Hepatocyte (in vitro differentiated cells): ENCODE measurements around the gene ZPR1. TPM values are rescaled to one million over a fixed set of nuclear protein-coding genes. Genes with fewer than 3 reads are reported as not detected.
A peak's percentile ranks its signal among the peaks of the same experiment; 100 is the strongest.

ENCODE experiments used
- DNase-seq: peaks from one replicate; pipeline ENCODE4 v3.0.0-alpha.2; 2016; ENCODE audit warnings: low spot score
- H2AFZ ChIP-seq: fragments of 200-600 bp; sonication (generic); 2 replicates; pipeline ENCODE4 v1.6.0; 2016; ENCODE audit warnings: antibody characterized with exemption, mild to moderate bottlenecking
- H3K27ac ChIP-seq: fragments of 200-600 bp; sonication (generic); 2 replicates; pipeline ENCODE4 v1.5.1; 2016; ENCODE audit warnings: mild to moderate bottlenecking
- H3K27me3 ChIP-seq: fragments of 200-600 bp; sonication (generic); 2 replicates; pipeline ENCODE4 v1.6.1; 2016
- H3K36me3 ChIP-seq: fragments of 200-600 bp; sonication (generic); replicated peaks from 2 replicates; pipeline ENCODE4 v1.5.1; 2016; ENCODE audit warnings: low read depth; ENCODE audit not compliant: insufficient read depth
- H3K4me1 ChIP-seq: fragments of 200-600 bp; sonication (generic); 2 replicates; pipeline ENCODE4 v1.5.1; 2016; ENCODE audit warnings: mild to moderate bottlenecking, moderate library complexity; ENCODE audit not compliant: insufficient read depth
- H3K4me2 ChIP-seq: fragments of 200-600 bp; sonication (generic); 2 replicates; pipeline ENCODE4 v1.6.0; 2016
- H3K4me3 ChIP-seq: fragments of 200-600 bp; sonication (generic); 2 replicates; pipeline ENCODE4 v1.5.1; 2016; ENCODE audit warnings: mild to moderate bottlenecking
- H3K79me2 ChIP-seq: fragments of 200-600 bp; sonication (generic); 2 replicates; pipeline ENCODE4 v1.6.0; 2017; ENCODE audit warnings: mild to moderate bottlenecking
- H3K9me2 ChIP-seq: fragments of 200-600 bp; sonication (generic); replicated peaks from 2 replicates; pipeline ENCODE4 v1.6.0; 2017; ENCODE audit warnings: mild to moderate bottlenecking; ENCODE audit not compliant: insufficient read depth
- H3K9me3 ChIP-seq: fragments of 200-600 bp; sonication (generic); 2 replicates; pipeline ENCODE4 v1.5.1; 2016; ENCODE audit warnings: low read depth, mild to moderate bottlenecking
- H4K20me1 ChIP-seq: fragments of 200-600 bp; sonication (generic); 2 replicates; pipeline ENCODE4 v1.6.0; 2016; ENCODE audit warnings: mild to moderate bottlenecking; ENCODE audit not compliant: insufficient read depth, poor library complexity, severe bottlenecking
- CTCF ChIP-seq: fragments of 200-600 bp; sonication (generic); IDR thresholded peaks from 2 replicates; pipeline ENCODE4 v1.5.1; 2016; ENCODE audit warnings: antibody characterized with exemption, mild to moderate bottlenecking; ENCODE audit not compliant: poor library complexity
- EZH2 ChIP-seq: fragments of 200-600 bp; sonication (generic); IDR thresholded peaks from 2 replicates; pipeline ENCODE4 v1.6.1; 2016; ENCODE audit warnings: antibody characterized with exemption, mild to moderate bottlenecking, borderline replicate concordance
- EZH2phosphoT487 ChIP-seq: fragments of 200-600 bp; sonication (generic); IDR thresholded peaks from one replicate; pipeline ENCODE4 v1.6.1; 2018; ENCODE audit warnings: antibody characterized with exemption, mild to moderate bottlenecking, low read depth, moderate library complexity; ENCODE audit not compliant: unreplicated experiment, severe bottlenecking
- WGBS: methylation state at CpG from one replicate; pipeline ENCODE4 v1.1.6; 2016; ENCODE audit warnings: low lambda C conversion rate; ENCODE audit errors: missing lambda C conversion rate; 5-methylcytosine and 5-hydroxymethylcytosine counted together
- polyA plus RNA-seq: library from polyadenylated mRNA; unstranded; fragments of >200 nt; fragmentation: Nextera tagmentation; extraction: Ambion mirVana; gene quantifications from 2 replicates; pipeline ENCODE4 v1.2.1, GENCODE V29; 2016
- total RNA-seq: library from RNA; depleted of rRNA; stranded (reverse); fragments of >200 nt; gene quantifications from 2 replicates; pipeline ENCODE4 v1.2.3, GENCODE V29; 2014

ZPR1 gene
- total and polyA plus RNA-seq, 2 experiments from 2014 or later, result 38.6 to 50.1 TPM

DNA sequence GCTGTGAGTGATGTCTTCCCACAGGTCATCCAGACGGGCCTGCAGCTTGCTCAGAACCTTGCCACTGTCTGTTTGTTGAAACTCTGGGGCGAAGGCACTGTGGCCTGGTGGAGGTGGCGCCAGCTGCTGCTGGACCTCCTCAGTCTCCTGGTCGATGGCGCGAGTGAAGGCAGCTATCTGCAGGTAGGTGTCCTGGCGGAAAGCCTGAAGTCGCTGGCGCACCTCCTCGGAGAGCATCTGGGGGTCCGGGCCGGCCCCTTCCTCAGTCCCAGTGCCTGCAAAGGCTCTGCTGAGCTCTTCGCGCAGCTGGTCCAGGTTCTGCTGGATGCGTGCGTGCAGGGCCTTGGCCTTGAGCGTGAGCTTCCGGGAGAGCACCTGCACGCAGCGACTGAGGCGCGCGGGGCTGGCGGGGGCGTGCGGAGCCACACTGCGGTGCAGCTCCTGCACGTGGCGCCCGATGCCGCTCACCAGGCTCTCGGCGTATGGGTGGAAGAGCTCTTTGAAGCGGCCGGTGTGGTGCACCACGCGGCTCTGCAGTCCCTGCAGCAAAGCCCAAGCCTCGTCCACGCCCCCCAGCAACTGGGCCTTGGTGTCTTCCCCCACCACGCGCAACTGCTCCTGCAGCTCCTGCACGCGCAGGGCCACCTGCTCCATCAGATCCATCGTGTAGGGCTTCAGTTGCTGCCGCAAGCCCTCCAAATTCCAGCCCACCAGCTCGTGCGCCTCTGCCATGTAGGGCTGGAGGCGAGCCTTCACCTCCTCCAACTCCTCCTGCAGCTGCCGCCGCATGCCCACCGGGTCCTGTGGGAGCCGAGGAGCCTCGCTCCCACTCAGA is 2.6 kb upstream of the ZPR1 start:
- Histone ChIP-seq H3K79me2 (peaks cover 16% of the 10 kb centered on the region), H3K27me3 (no peaks in the 10 kb centered on the region), H3K9me3 (no peaks in the 10 kb centered on the region), H3K4me2 (no peak overlapping the region), H3K4me3 (no peak overlapping the region), H3K27ac (no peak overlapping the region), H4K20me1 (no peaks in the 10 kb centered on the region), H2AFZ (no peak overlapping the region), H3K4me1 (peaks cover 12% of the 10 kb centered on the region), H3K9me2 (no peaks in the 10 kb centered on the region), H3K36me3 (no peaks in the 10 kb centered on the region)
- no peak for DNase-seq
- WGBS, result 95% methylated on average over 53 of the region's 53 CpGs
- TF ChIP-seq EZH2phosphoT487 (no peak), CTCF (no peak), EZH2 (no peak)

GRCh38 chr11:116788975-116789374 is 1.2 kb upstream of the ZPR1 start:
- H3K27me3 ChIP-seq, result no peaks in the 10 kb centered on the region
- no peaks in the 10 kb centered on the region for H3K36me3 ChIP-seq
- H2AFZ ChIP-seq, result no peak overlapping the region
- no peaks in the 10 kb centered on the region for H3K9me2 ChIP-seq
- no peak for DNase-seq
- peak overlapping the region; percentile 90 for H3K4me2 ChIP-seq
- no peak for TF ChIP-seq CTCF
- no peak for TF ChIP-seq EZH2phosphoT487
- no peak for TF ChIP-seq EZH2
- H3K9me3 ChIP-seq, result no peaks in the 10 kb centered on the region
- H3K4me3 ChIP-seq, result no peak overlapping the region
- WGBS, result 89% methylated on average over 4 of the region's 4 CpGs
- H3K4me1 ChIP-seq, result peaks cover 12% of the 10 kb centered on the region
- H3K27ac ChIP-seq, result peak overlapping the region; percentile 92
- H4K20me1 ChIP-seq, result no peaks in the 10 kb centered on the region
- peaks cover 16% of the 10 kb centered on the region for H3K79me2 ChIP-seq

GRCh38 chr11:116788534-116788933 is 711 bp upstream of the ZPR1 start:
- Histone ChIP-seq H3K27ac (peak overlapping the region; percentile 92), H3K4me1 (peaks cover 12% of the 10 kb centered on the region), H3K36me3 (no peaks in the 10 kb centered on the region), H3K4me3 (peak overlapping the region; percentile 31), H2AFZ (peak overlapping the region; percentile 53), H3K9me3 (no peaks in the 10 kb centered on the region), H3K79me2 (peaks cover 16% of the 10 kb centered on the region), H3K9me2 (no peaks in the 10 kb centered on the region), H3K27me3 (no peaks in the 10 kb centered on the region), H4K20me1 (no peaks in the 10 kb centered on the region), H3K4me2 (peak overlapping the region; percentile 90)
- DNase-seq, result no peak
- TF ChIP-seq EZH2phosphoT487 (no peak), CTCF (no peak), EZH2 (no peak)
- WGBS, result 57% methylated on average over 4 of the region's 4 CpGs
